Tibial nerve (tissue), 4 donors: ENCODE measurements around the gene RCAN2. TPM values are rescaled to one million over a fixed set of nuclear protein-coding genes. Genes with fewer than 3 reads are reported as not detected.

Experiments used
- DNase-seq, 2 donors: peaks; one replicate each; pipeline ENCODE4 v3.0.0-alpha.2; 2019; ENCODE audit warnings: low spot score in 2 of 2
- H3K27ac ChIP-seq, 4 donors: fragments of 200-600 bp; sonication (generic) in 3 of 4; one replicate each; pipeline ENCODE4 v1.5.1; 2017 to 2019; ENCODE audit warnings: mild to moderate bottlenecking in 1 of 4
- H3K27me3 ChIP-seq, 2 donors: fragments of 200-600 bp; sonication (generic) in 1 of 2; one replicate each; pipeline versions ENCODE4 v1.5.1 to v1.6.0; 2017 to 2019
- H3K36me3 ChIP-seq, 3 donors: fragments of 200-600 bp; sonication (generic); one replicate each; pipeline ENCODE4 v1.5.1; 2018 to 2019
- H3K4me1 ChIP-seq, 4 donors: fragments of 200-600 bp; sonication (generic) in 3 of 4; one replicate each; pipeline ENCODE4 v1.5.1; 2017 to 2019
- H3K4me3 ChIP-seq, 4 donors: fragments of 200-600 bp; sonication (generic) in 3 of 4; one replicate each; pipeline ENCODE4 v1.5.1; 2017 to 2019; ENCODE audit warnings: mild to moderate bottlenecking in 1 of 4, moderate library complexity in 1 of 4
- H3K9me3 ChIP-seq, 4 donors: fragments of 200-600 bp; sonication (generic) in 3 of 4; one replicate each; pipeline ENCODE4 v1.5.1; 2017 to 2019
- EP300 ChIP-seq, 2 donors: sonication (generic); formaldehyde crosslinking; IDR thresholded peaks; one replicate each; pipeline ENCODE4 v1.6.1; 2017; ENCODE audit warnings: antibody characterized with exemption in 2 of 2, mild to moderate bottlenecking in 1 of 2
- POLR2A ChIP-seq, 2 donors: fragments of 450-650 bp; IDR thresholded peaks; one replicate each; pipeline ENCODE4 v1.6.1; 2017; ENCODE audit warnings: antibody characterized with exemption in 2 of 2, mild to moderate bottlenecking in 2 of 2, moderate library complexity in 2 of 2
- WGBS, 2 donors: methylation state at CpG; one replicate each; pipeline ENCODE4 v1.1.5; 2018; 5-methylcytosine and 5-hydroxymethylcytosine counted together
- total RNA-seq, 4 donors: library from RNA; depleted of rRNA; stranded (reverse); fragments of >200 nt; gene quantifications; one replicate each; pipeline ENCODE4 v1.1.0, GENCODE V29; 2016
- TF ChIP-seq, protein P1 (sequence below), 5 experiments: fragments of 200-600 bp in 3 of 5; fragments of 450-650 bp in 2 of 5; sonication (generic) in 3 of 5; IDR thresholded peaks; one replicate each; pipeline ENCODE4 v1.5.1; 2016 to 2019; ENCODE audit warnings: antibody characterized with exemption in 5 of 5, mild to moderate bottlenecking in 3 of 5, moderate library complexity in 2 of 5

RCAN2 gene
- total RNA-seq, 4 donors from 2014 or later: 6.6 to 19.4 (median 15.0) TPM

GRCh38 chr6:46287043-46287442 is 204.2 kb downstream of the RCAN2 start:
- no peak overlapping the region for H3K4me3 ChIP-seq
- H3K27ac ChIP-seq: no peak overlapping the region
- WGBS, 2 donors: 92 to 93% methylated on average over 2 of the region's 2 CpGs
- H3K9me3 ChIP-seq: no peaks in the 10 kb centered on the region
- H3K4me1 ChIP-seq: no peaks in the 10 kb centered on the region
- H3K27me3 ChIP-seq: no peaks in the 10 kb centered on the region
- no peak for DNase-seq
- H3K36me3 ChIP-seq: no peaks in the 10 kb centered on the region
- TF ChIP-seq POLR2A (IDR thresholded peaks at IDR 0.05) (no peak), EP300 (IDR thresholded peaks at IDR 0.05) (no peak)
- TF ChIP-seq, protein P1, sequence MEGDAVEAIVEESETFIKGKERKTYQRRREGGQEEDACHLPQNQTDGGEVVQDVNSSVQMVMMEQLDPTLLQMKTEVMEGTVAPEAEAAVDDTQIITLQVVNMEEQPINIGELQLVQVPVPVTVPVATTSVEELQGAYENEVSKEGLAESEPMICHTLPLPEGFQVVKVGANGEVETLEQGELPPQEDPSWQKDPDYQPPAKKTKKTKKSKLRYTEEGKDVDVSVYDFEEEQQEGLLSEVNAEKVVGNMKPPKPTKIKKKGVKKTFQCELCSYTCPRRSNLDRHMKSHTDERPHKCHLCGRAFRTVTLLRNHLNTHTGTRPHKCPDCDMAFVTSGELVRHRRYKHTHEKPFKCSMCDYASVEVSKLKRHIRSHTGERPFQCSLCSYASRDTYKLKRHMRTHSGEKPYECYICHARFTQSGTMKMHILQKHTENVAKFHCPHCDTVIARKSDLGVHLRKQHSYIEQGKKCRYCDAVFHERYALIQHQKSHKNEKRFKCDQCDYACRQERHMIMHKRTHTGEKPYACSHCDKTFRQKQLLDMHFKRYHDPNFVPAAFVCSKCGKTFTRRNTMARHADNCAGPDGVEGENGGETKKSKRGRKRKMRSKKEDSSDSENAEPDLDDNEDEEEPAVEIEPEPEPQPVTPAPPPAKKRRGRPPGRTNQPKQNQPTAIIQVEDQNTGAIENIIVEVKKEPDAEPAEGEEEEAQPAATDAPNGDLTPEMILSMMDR (IDR thresholded peaks at IDR 0.05): no peak

DNA sequence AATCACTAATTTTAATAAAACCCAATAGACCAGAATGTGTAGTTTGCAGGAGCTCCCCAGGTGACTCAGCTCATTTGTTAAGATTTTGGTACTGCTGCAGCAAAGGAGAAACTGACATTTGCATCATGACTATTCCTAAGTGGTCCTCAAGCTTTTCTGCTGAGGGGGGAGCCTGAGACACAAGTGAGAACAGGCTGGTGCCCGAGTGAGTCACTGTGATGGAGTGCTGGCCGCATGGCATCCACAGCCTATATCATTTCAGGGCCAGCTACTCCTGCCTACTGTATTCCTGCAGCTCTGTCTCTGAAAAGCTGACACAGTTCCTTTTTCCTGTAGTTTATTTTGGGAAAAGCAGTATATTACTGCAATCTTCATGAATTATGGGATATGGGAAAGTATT is 206.8 kb downstream of the RCAN2 start:
- no peak overlapping the region for H3K27ac ChIP-seq
- no peak overlapping the region for H3K4me3 ChIP-seq
- TF ChIP-seq EP300 (IDR thresholded peaks at IDR 0.05) (no peak), POLR2A (IDR thresholded peaks at IDR 0.05) (no peak)
- TF ChIP-seq, protein P1 (IDR thresholded peaks at IDR 0.05): no peak
- H3K9me3 ChIP-seq: no peaks in the 10 kb centered on the region
- no peak for DNase-seq
- no peaks in the 10 kb centered on the region for H3K36me3 ChIP-seq
- H3K27me3 ChIP-seq: no peaks in the 10 kb centered on the region
- no peaks in the 10 kb centered on the region for H3K4me1 ChIP-seq
- 72 to 94% methylated on average over 2 of the region's 2 CpGs for WGBS, 2 donors

DNA sequence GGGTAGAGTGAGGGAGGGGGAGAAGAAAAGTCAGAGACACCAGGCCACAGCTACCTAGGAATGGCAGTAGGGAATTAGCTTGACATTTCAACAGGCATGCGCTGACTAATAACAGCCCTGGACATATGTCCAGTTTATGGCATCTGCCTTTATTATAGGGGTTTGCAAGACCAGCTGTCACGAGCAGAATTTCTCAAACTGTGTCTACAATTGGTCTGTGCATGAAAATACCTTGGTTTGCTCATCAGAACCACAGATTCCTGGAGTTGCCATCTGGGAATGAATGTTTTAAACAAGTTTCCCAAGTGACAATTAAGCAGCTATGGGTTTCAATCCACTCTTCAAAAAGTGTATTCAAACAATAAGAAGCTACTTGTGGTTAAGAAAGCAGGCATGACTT is 210.1 kb downstream of the RCAN2 start:
- H3K36me3 ChIP-seq: no peaks in the 10 kb centered on the region

GRCh38 chr6:46279874-46280273 is 211.4 kb downstream of the RCAN2 start:
- H3K4me1 ChIP-seq: no peaks in the 10 kb centered on the region
- no peaks in the 10 kb centered on the region for H3K9me3 ChIP-seq
- H3K4me3 ChIP-seq: no peak overlapping the region
- no peak for TF ChIP-seq EP300 (IDR thresholded peaks at IDR 0.05)
- TF ChIP-seq, protein P1 (IDR thresholded peaks at IDR 0.05): no peak
- TF ChIP-seq POLR2A (IDR thresholded peaks at IDR 0.05): no peak
- no peaks in the 10 kb centered on the region for H3K36me3 ChIP-seq
- DNase-seq: no peak
- H3K27ac ChIP-seq: no peak overlapping the region
- no peaks in the 10 kb centered on the region for H3K27me3 ChIP-seq

More for the DNA sequence above, 210.1 kb downstream of the RCAN2 start:
- TF ChIP-seq, protein P1 (IDR thresholded peaks at IDR 0.05): no peak
- TF ChIP-seq POLR2A (IDR thresholded peaks at IDR 0.05) (no peak), EP300 (IDR thresholded peaks at IDR 0.05) (no peak)
- no peaks in the 10 kb centered on the region for H3K4me1 ChIP-seq
- WGBS, 2 donors: 74 to 84% methylated on average over 2 of the region's 2 CpGs
- H3K4me3 ChIP-seq: no peak overlapping the region
- DNase-seq: no peak
- H3K9me3 ChIP-seq: no peaks in the 10 kb centered on the region
- H3K27me3 ChIP-seq: no peaks in the 10 kb centered on the region
- H3K27ac ChIP-seq: no peak overlapping the region

GRCh38 chr6:46276576-46277142 is 214.6 kb downstream of the RCAN2 start:
- H3K9me3 ChIP-seq: no peaks in the 10 kb centered on the region
- TF ChIP-seq, protein P1 (IDR thresholded peaks at IDR 0.05): no peak
- TF ChIP-seq EP300 (IDR thresholded peaks at IDR 0.05): no peak
- TF ChIP-seq POLR2A (IDR thresholded peaks at IDR 0.05): no peak
- DNase-seq: no peak
- H3K27me3 ChIP-seq: no peaks in the 10 kb centered on the region
- WGBS, 2 donors: 38 to 46% methylated on average over 2 of the region's 2 CpGs
- H3K36me3 ChIP-seq: no peaks in the 10 kb centered on the region
- no peak overlapping the region for H3K4me3 ChIP-seq
- H3K27ac ChIP-seq: no peak overlapping the region
- H3K4me1 ChIP-seq: no peaks in the 10 kb centered on the region
